Myometrial cell (primary cell): ENCODE measurements around the gene SMARCD3. TPM values are rescaled to one million over a fixed set of nuclear protein-coding genes. Genes with fewer than 3 reads are reported as not detected.

Source experiments
- total RNA-seq: library from RNA; depleted of rRNA; stranded (reverse); fragments of >200 nt; gene quantifications from 2 replicates; pipeline ENCODE4 v1.2.3, GENCODE V29; 2015

Gene SMARCD3
- 19.0 and 51.0 TPM in 2 replicates for total RNA-seq

DNA sequence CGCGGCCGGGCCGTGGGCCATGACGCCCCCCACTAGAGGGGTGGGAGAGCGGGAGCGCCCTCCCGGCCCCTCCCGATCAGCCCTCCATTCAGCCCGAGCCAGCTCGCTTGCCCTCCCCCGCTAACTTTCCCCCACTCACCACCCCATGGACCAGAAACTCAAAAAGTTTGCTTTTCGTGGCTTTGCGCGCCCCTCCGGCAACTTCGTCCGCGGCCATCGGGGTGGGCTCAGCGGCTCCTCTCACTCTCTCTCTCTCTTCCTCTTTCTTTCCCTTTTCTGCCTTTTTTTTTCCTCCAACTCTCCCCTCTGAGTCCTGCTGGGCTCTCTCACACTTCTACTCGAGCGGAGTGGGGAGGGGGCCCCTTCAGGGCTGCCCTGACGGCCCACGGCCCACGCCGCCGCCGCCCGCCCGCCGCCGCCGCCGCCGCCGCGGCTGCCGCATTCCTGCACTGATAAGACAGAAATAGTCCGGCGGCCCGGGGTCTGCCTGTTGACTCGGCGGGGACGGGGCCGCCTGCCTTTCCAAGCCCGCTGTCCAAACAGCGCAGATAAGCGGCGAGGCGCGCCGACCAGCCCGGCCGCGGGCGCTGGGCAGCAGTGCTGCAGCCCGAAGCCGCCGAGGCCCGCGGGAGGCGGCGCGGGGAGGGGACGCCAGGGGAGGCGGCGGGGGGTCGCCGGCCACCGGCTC, at the start of gene SMARCD3:
Gene SMARCD3 (minus strand): TSS at position 349 of the 688 bp plus-strand sequence. CDS start 132 bp downstream, at position 217.

GRCh38 chr7:151232091-151232916, 16.2 kb downstream of the SMARCD3 start, which contains the start of gene CHPF2:
Gene CHPF2, plus strand, starts transcription at chr7:151232483. Its CDS starts 1,529 bp downstream, at chr7:151234012.

DNA sequence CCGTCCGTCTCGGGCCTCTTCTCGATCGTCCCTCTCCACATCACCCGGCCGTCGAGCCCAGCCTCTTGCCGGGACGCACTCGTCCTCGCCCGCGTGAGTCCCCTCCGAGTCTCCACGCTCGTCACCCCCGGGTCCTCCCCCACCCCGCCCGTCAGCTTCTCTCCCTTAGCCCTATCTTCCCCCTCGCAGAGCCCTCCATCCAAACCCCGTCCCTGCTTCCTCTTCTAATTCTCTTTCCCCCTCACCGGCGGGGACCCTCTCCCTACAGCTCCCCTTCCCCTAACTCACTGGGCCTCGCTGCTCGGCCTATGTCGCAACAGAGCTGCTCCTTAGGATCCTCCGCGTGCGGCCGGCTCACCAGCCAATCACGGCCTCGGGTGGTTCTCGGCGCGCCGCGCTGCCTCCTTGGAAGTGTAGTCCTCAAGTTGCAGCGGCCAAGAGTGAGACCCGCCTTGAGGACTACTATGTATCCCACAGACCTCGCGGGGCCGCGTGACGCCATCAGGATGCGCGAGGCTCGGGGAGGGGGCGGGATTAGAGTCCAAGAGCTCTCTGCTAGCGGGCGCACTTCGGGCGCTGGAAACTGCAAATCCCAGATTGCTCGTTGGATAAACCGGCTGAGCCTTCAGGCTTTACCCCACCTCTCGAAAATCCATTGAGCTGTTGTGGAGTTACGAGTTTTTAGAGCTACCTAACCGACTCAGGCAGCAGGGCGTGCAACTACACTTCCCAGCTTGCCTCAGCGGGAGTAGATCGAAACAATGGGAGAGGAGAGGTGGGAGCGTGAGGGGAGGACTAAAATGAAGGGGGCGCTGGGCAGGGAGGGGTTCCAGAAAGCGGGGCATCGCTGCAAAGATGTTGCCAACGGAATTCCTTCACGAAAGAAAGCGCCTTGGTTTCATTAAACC, 21.4 kb downstream of the SMARCD3 start, which contains the start of gene ABCF2:
Gene ABCF2 (minus strand): TSS at position 331 of the 908 bp plus-strand sequence. CDS start 747 bp downstream, outside the sequence.

GRCh38 chr7:151210087-151210854, 38.2 kb downstream of the SMARCD3 start, which contains the start of gene H2BK1:
Gene H2BK1, minus strand, starts transcription at chr7:151210488. Its CDS starts 170 bp downstream, at chr7:151210318.

Other genes starting within 250 kb of the SMARCD3 start
- gene ATG9B, start 224.2 kb downstream of the SMARCD3 start, total RNA-seq, result not detected in 2 replicates
- 56.9 and 61.1 TPM in 2 replicates for gene ABCB8, start 220.2 kb downstream of the SMARCD3 start, total RNA-seq
- 0.18 TPM in 1 of 2 replicates, not detected in the other for gene ASIC3, start 200.2 kb downstream of the SMARCD3 start, total RNA-seq
- 19.3 and 24.6 TPM in 2 replicates for gene CDK5, start 190.8 kb downstream of the SMARCD3 start, total RNA-seq
- 80.3 and 82.5 TPM in 2 replicates for gene SLC4A2, start 189.1 kb downstream of the SMARCD3 start, total RNA-seq
- 91.1 and 100 TPM in 2 replicates for gene FASTK, start 167.9 kb downstream of the SMARCD3 start, total RNA-seq
- gene TMUB1, start 165.2 kb downstream of the SMARCD3 start, total RNA-seq, result 51.6 and 67.5 TPM in 2 replicates
- 29.6 and 36.9 TPM in 2 replicates for gene AGAP3, start 162.2 kb downstream of the SMARCD3 start, total RNA-seq
- gene GBX1, start 81.0 kb downstream of the SMARCD3 start, total RNA-seq, result not detected in 2 replicates
- gene ASB10, start 61.4 kb downstream of the SMARCD3 start, total RNA-seq, result not detected in 2 replicates
- not detected in 2 replicates for gene H2BK1, start 38.2 kb downstream of the SMARCD3 start, total RNA-seq
- 69.5 and 72.6 TPM in 2 replicates for gene ABCF2, start 21.5 kb downstream of the SMARCD3 start, total RNA-seq
- gene CHPF2, start 16.2 kb downstream of the SMARCD3 start, total RNA-seq, result 69.8 and 70.6 TPM in 2 replicates
- gene NUB1, start 93.1 kb upstream of the SMARCD3 start, total RNA-seq, result 50.3 and 57.4 TPM in 2 replicates
- 17.6 and 19.1 TPM in 2 replicates for gene WDR86, start 161.3 kb upstream of the SMARCD3 start, total RNA-seq
- gene CRYGN, start 191.4 kb upstream of the SMARCD3 start, total RNA-seq, result not detected in 2 replicates